ENCODE results near the gene SUCO. TPM values are rescaled to one million over a fixed set of nuclear protein-coding genes. Genes with fewer than 3 reads are reported as not detected.

Gene SUCO
- total RNA-seq, 4 donors from 2014 or later: 5.8 to 11.3 (median 6.4) TPM

- H3K4me3 ChIP-seq: no peak overlapping the region
- no peaks in the 10 kb centered on the region for H3K4me1 ChIP-seq
- DNase-seq (no peak), ATAC-seq (no peak)
- H3K36me3 ChIP-seq: no peaks in the 10 kb centered on the region
- TF ChIP-seq POLR2A (IDR thresholded peaks at IDR 0.05) (no peak), CTCF (IDR thresholded peaks at IDR 0.05 in 4 of 5, conservative IDR thresholded peaks at IDR 0.05 in 1 of 5) (no peak)
- no peaks in the 10 kb centered on the region for H3K27me3 ChIP-seq
- in situ Hi-C loops (cut with MboI; ENCODE audit: low sequenced_read_pairs in 4 of 4) (no loop called here), intact Hi-C loops (cut with DNase I; ENCODE audit: low total_unique reads) (no loop called here)
- H3K9me3 ChIP-seq: no peaks in the 10 kb centered on the region
- H3K27ac ChIP-seq: no peak overlapping the region
Measured at GRCh38 chr1:172646653-172647052, 113.7 kb downstream of the SUCO start.

- in situ Hi-C loops (cut with MboI; ENCODE audit: low sequenced_read_pairs in 4 of 4): no loop called here
- no peaks in the 10 kb centered on the region for H3K9me3 ChIP-seq
- DNase-seq: no peak
- intact Hi-C loops (cut with DNase I; ENCODE audit: low total_unique reads): no loop called here
- H3K36me3 ChIP-seq: no peaks in the 10 kb centered on the region
- ATAC-seq: no peak
- H3K27me3 ChIP-seq: no peaks in the 10 kb centered on the region
- TF ChIP-seq CTCF (IDR thresholded peaks at IDR 0.05 in 4 of 5, conservative IDR thresholded peaks at IDR 0.05 in 1 of 5) (no peak), POLR2A (IDR thresholded peaks at IDR 0.05) (no peak)
- no peaks in the 10 kb centered on the region for H3K4me1 ChIP-seq
- H3K27ac ChIP-seq: no peak overlapping the region
- H3K4me3 ChIP-seq: no peak overlapping the region
Measured at GRCh38 chr1:172647110-172647564, 114.2 kb downstream of the SUCO start.

GRCh38 chr1:172647987-172648386, 115.0 kb downstream of the SUCO start:
- TF ChIP-seq CTCF (IDR thresholded peaks at IDR 0.05 in 4 of 5, conservative IDR thresholded peaks at IDR 0.05 in 1 of 5) (no peak), POLR2A (IDR thresholded peaks at IDR 0.05) (no peak)
- H3K27me3 ChIP-seq: no peaks in the 10 kb centered on the region
- no peak for ATAC-seq
- no peak overlapping the region for H3K4me3 ChIP-seq
- DNase-seq: no peak
- in situ Hi-C loops (cut with MboI; ENCODE audit: low sequenced_read_pairs in 4 of 4): no loop called here
- intact Hi-C loops (cut with DNase I; ENCODE audit: low total_unique reads): no loop called here
- no peaks in the 10 kb centered on the region for H3K4me1 ChIP-seq
- H3K27ac ChIP-seq: no peak overlapping the region
- H3K36me3 ChIP-seq: no peaks in the 10 kb centered on the region
- no peaks in the 10 kb centered on the region for H3K9me3 ChIP-seq

GRCh38 chr1:172650474-172651193, 117.7 kb downstream of the SUCO start:
- in situ Hi-C loops (cut with MboI; ENCODE audit: low sequenced_read_pairs in 4 of 4) (no loop called here), intact Hi-C loops (cut with DNase I; ENCODE audit: low total_unique reads) (no loop called here)
- TF ChIP-seq POLR2A (IDR thresholded peaks at IDR 0.05) (no peak), CTCF (IDR thresholded peaks at IDR 0.05 in 4 of 5, conservative IDR thresholded peaks at IDR 0.05 in 1 of 5) (no peak)
- Histone ChIP-seq H3K9me3 (no peaks in the 10 kb centered on the region), H3K27ac (no peak overlapping the region), H3K27me3 (no peaks in the 10 kb centered on the region), H3K4me1 (no peaks in the 10 kb centered on the region), H3K36me3 (no peaks in the 10 kb centered on the region), H3K4me3 (no peak overlapping the region)
- DNase-seq: no peak
- no peak for ATAC-seq

Data from gastrocnemius medialis (tissue), 4 donors.